ENCODE measurements around the gene MTAP.

MTAP gene

GRCh38 chr9:21789541-21790037 is 12.8 kb upstream of the MTAP start:
- TF ChIP-seq CTCF (IDR thresholded peaks at IDR 0.05): peak; percentile 90

- no peak for TF ChIP-seq CTCF (IDR thresholded peaks at IDR 0.05)
Measured at GRCh38 chr9:21795483-21795882, 7.0 kb upstream of the MTAP start.

- no peak for TF ChIP-seq CTCF (IDR thresholded peaks at IDR 0.05)
Measured at GRCh38 chr9:21796768-21797167, 5.7 kb upstream of the MTAP start.

GRCh38 chr9:21800931-21801682 is 1.3 kb upstream of the MTAP start:
- no peak for TF ChIP-seq CTCF (IDR thresholded peaks at IDR 0.05)

- TF ChIP-seq CTCF (IDR thresholded peaks at IDR 0.05): no peak
Measured at GRCh38 chr9:21801683-21802417, 586 bp upstream of the MTAP start.

- no peak for TF ChIP-seq CTCF (IDR thresholded peaks at IDR 0.05)
Measured at GRCh38 chr9:21803649-21804048, 1.2 kb downstream of the MTAP start.

- no peak for TF ChIP-seq CTCF (IDR thresholded peaks at IDR 0.05)
Measured at GRCh38 chr9:21804331-21804730, 1.9 kb downstream of the MTAP start.

All from LNCAP (cell line).